ENCODE results near the gene MAGOH. TPM values are rescaled to one million over a fixed set of nuclear protein-coding genes. Genes with fewer than 3 reads are reported as not detected.

Gene MAGOH
- polyA plus RNA-seq, 1 of the 3 experiments (the other 2 are of a cell fraction): 26.5 TPM

- H3F3A ChIP-seq (replicated peaks; ENCODE audit: insufficient read depth): no peaks in the 10 kb centered on the region
- H3K4me1 ChIP-seq (ENCODE audit: control insufficient read depth in 1 of 2, insufficient read depth in 2 of 2, low read depth in 1 of 2, low read length in 1 of 2): peaks cover 0 to 10% of the 10 kb centered on the region in 2 experiments; a peak in 1 of 4 replicates
- no peaks in the 10 kb centered on the region for H3K9me3 ChIP-seq
- H3K4me3 ChIP-seq (ENCODE audit: low read depth in 2 of 2, low read length in 1 of 2): no peak overlapping the region; a peak in 1 of 4 replicates
- POLR2A ChIA-PET: interaction anchor here (0.7 to 2.5 kb wide), 4 partner anchors 39 to 429 kb away, joined by 3 to 13 read pairs (median 4); no protein-coding TSS in a partner anchor
- no peaks in the 10 kb centered on the region for H3K27me3 ChIP-seq (ENCODE audit: insufficient read depth)
- TF ChIP-seq EZH2phosphoT487 (IDR thresholded peaks at IDR 0.05; ENCODE audit: borderline replicate concordance, low read depth) (no peak), MEF2A (IDR thresholded peaks at IDR 0.05; ENCODE audit: borderline replicate concordance, low read depth) (no peak), SIN3A (IDR thresholded peaks at IDR 0.05; ENCODE audit: borderline replicate concordance, low read depth, low read length) (no peak), CTCF (IDR thresholded peaks at IDR 0.05) (peak; percentile 93), SMC3 (IDR thresholded peaks at IDR 0.05; ENCODE audit: low read depth, low read length) (peak; percentile 97), CHD2 (IDR thresholded peaks at IDR 0.05; ENCODE audit: low read length, partially characterized antibody) (no peak), JUND (IDR thresholded peaks at IDR 0.05) (no peak), RAD21 (IDR thresholded peaks at IDR 0.05; ENCODE audit: low read length) (peak; percentile 95), MAX (IDR thresholded peaks at IDR 0.05; ENCODE audit: low read depth) (no peak), NFIC (IDR thresholded peaks at IDR 0.05; ENCODE audit: borderline replicate concordance) (no peak)
- no peak overlapping the region for H3K9ac ChIP-seq
- no peaks in the 10 kb centered on the region for H3K9me2 ChIP-seq
- CTCF ChIA-PET: interaction anchor here (0.5 to 13.5 kb wide), 59 partner anchors 11 to 545 kb away, joined by 3 to 410 read pairs (median 5); partner anchors contain the start of gene LRP8
- H3K27ac ChIP-seq (ENCODE audit: low read depth in 2 of 2, low read length in 1 of 2): no peak overlapping the region
- no peak overlapping the region for H2AFZ ChIP-seq (ENCODE audit: low read depth)
- H3K4me2 ChIP-seq: no peak overlapping the region
- peaks cover 0 to 3% of the 10 kb centered on the region in 2 experiments for H3K36me3 ChIP-seq (replicated peaks in 1 of 2; ENCODE audit: control insufficient read depth in 1 of 2, insufficient read depth in 2 of 2, low read length in 1 of 2)
- peak; percentile 89 for DNase-seq
- H3K79me2 ChIP-seq (ENCODE audit: insufficient read depth): no peaks in the 10 kb centered on the region
- no peaks in the 10 kb centered on the region for H4K20me1 ChIP-seq (ENCODE audit: insufficient read depth)
- 22% methylated on average over 8 of the region's 8 CpGs for WGBS (ENCODE audit: low lambda C conversion rate)
Measured at GRCh38 chr1:53278298-53278725, 40.0 kb upstream of the MAGOH start.

GRCh38 chr1:53277326-53277725 lies 39.0 kb upstream of the MAGOH start:
- peaks cover 0 to 3% of the 10 kb centered on the region in 2 experiments for H3K36me3 ChIP-seq (replicated peaks in 1 of 2; ENCODE audit: control insufficient read depth in 1 of 2, insufficient read depth in 2 of 2, low read length in 1 of 2)
- no peak overlapping the region for H3K4me3 ChIP-seq (ENCODE audit: low read depth in 2 of 2, low read length in 1 of 2)
- H3K27me3 ChIP-seq (ENCODE audit: insufficient read depth): no peaks in the 10 kb centered on the region
- H3F3A ChIP-seq (replicated peaks; ENCODE audit: insufficient read depth): no peaks in the 10 kb centered on the region
- H4K20me1 ChIP-seq (ENCODE audit: insufficient read depth): no peaks in the 10 kb centered on the region
- peaks cover 0 to 10% of the 10 kb centered on the region in 2 experiments; a peak in 1 of 4 replicates for H3K4me1 ChIP-seq (ENCODE audit: control insufficient read depth in 1 of 2, insufficient read depth in 2 of 2, low read depth in 1 of 2, low read length in 1 of 2)
- no peaks in the 10 kb centered on the region for H3K9me3 ChIP-seq
- ChIA-PET POLR2A (interaction anchor here (2.5 kb wide), 1 partner anchor 40 kb away, joined by 13 read pairs; no protein-coding TSS in a partner anchor), CTCF (interaction anchor here (0.7 to 13.5 kb wide), 26 partner anchors 10 to 477 kb away, joined by 3 to 410 read pairs (median 8); partner anchors contain the start of gene LRP8)
- no peak overlapping the region for H2AFZ ChIP-seq (ENCODE audit: low read depth)
- H3K9ac ChIP-seq: no peak overlapping the region
- H3K4me2 ChIP-seq: no peak overlapping the region
- WGBS (ENCODE audit: low lambda C conversion rate): 90% methylated on average over 2 of the region's 5 CpGs
- no peaks in the 10 kb centered on the region for H3K79me2 ChIP-seq (ENCODE audit: insufficient read depth)
- H3K9me2 ChIP-seq: no peaks in the 10 kb centered on the region
- H3K27ac ChIP-seq (ENCODE audit: low read depth in 2 of 2, low read length in 1 of 2): no peak overlapping the region
- DNase-seq: no peak
- TF ChIP-seq ELF1 (IDR thresholded peaks at IDR 0.05): no peak
- TF ChIP-seq FOXJ3 (CRISPR knock-in tag; IDR thresholded peaks at IDR 0.05): no peak
- TF ChIP-seq ZBTB33 (IDR thresholded peaks at IDR 0.05; ENCODE audit: borderline replicate concordance, low read depth): no peak
- no peak for TF ChIP-seq YY1 (IDR thresholded peaks at IDR 0.05; ENCODE audit: low read depth)
